Suprapubic skin (tissue), 4 donors: ENCODE data around the gene CCDC148.

Experiments used
- EP300 ChIP-seq: sonication (generic); formaldehyde crosslinking; IDR thresholded peaks from one replicate; pipeline ENCODE4 v1.6.1; 2017; ENCODE audit warnings: antibody characterized with exemption
- POLR2A ChIP-seq, 2 donors: fragments of 450-650 bp; IDR thresholded peaks; one replicate each; pipeline ENCODE4 v1.6.1; 2017; ENCODE audit warnings: antibody characterized with exemption in 2 of 2, mild to moderate bottlenecking in 2 of 2, moderate library complexity in 2 of 2
- POLR2AphosphoS5 ChIP-seq, 3 donors: sonication (generic); formaldehyde crosslinking; IDR thresholded peaks; one replicate each; pipeline ENCODE4 v1.6.1; 2017; ENCODE audit warnings: antibody characterized with exemption in 3 of 3
- TF ChIP-seq, protein P1 (sequence below), 2 donors: fragments of 200-600 bp in 1 of 2; fragments of 450-650 bp in 1 of 2; sonication (generic) in 1 of 2; IDR thresholded peaks; one replicate each; pipeline ENCODE4 v1.5.1; 2016 to 2019; ENCODE audit warnings: antibody characterized with exemption in 2 of 2, mild to moderate bottlenecking in 1 of 2, moderate library complexity in 1 of 2

DNA sequence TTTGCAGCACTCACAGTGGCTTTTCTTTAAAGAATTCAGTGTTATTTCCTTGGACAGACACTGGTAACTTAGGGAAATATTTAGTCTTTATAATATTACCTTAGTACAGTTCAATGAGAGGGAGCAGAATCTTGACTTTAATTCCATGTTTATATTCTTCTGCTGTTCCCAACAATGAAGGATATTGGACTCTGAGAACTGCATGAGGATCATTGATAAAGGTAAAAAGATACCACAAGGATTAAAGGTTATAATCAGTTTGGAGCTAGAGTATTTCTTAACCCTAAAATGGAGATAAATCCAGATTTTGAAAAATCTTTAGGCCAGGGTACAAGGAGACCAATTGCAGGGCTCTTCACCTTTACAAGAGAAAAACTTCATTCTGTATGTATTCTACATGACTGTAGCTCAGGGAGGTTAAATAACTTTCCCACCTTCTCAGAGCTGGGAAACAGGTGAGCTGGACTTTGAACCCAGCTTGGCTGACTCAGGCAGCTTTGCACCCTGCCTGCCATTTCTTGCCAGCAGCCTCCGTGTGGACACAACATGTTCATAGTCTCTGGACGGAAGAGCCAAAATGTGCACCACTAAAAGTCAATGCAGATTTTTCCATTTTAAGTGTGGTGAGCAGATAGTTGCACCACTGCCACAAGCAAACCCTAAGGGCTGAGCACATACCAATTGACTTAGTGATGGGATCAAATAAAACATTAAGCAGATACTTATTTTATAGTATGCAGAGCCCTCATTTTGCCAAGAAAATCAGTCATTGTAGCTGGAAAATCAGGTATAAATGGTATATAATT is 328.2 kb downstream of the CCDC148 start:
- TF ChIP-seq, protein P1, sequence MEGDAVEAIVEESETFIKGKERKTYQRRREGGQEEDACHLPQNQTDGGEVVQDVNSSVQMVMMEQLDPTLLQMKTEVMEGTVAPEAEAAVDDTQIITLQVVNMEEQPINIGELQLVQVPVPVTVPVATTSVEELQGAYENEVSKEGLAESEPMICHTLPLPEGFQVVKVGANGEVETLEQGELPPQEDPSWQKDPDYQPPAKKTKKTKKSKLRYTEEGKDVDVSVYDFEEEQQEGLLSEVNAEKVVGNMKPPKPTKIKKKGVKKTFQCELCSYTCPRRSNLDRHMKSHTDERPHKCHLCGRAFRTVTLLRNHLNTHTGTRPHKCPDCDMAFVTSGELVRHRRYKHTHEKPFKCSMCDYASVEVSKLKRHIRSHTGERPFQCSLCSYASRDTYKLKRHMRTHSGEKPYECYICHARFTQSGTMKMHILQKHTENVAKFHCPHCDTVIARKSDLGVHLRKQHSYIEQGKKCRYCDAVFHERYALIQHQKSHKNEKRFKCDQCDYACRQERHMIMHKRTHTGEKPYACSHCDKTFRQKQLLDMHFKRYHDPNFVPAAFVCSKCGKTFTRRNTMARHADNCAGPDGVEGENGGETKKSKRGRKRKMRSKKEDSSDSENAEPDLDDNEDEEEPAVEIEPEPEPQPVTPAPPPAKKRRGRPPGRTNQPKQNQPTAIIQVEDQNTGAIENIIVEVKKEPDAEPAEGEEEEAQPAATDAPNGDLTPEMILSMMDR (IDR thresholded peaks at IDR 0.05) = no peak
- no peak for TF ChIP-seq POLR2AphosphoS5 (IDR thresholded peaks at IDR 0.05)
- no peak for TF ChIP-seq POLR2A (IDR thresholded peaks at IDR 0.05)
- no peak for TF ChIP-seq EP300
